Keratinocyte (primary cell): ENCODE results near the gene KCNT2.

ENCODE experiments used
- EZH2 ChIP-seq: IDR thresholded peaks from one replicate; pipeline ENCODE4 v1.6.1; 2012; ENCODE audit warnings: inconsistent platforms, mild to moderate bottlenecking, low read length, moderate library complexity
- TF ChIP-seq, protein P1 (sequence below), 3 experiments: IDR thresholded peaks in 1 of 3; conservative IDR thresholded peaks in 1 of 3; optimal IDR thresholded peaks in 1 of 3; 2 replicates in 2 of 3; 3 replicates in 1 of 3; pipeline versions ENCODE3 to v1.5.1; 2011; ENCODE audit warnings: low read length in 3 of 3, mild to moderate bottlenecking in 3 of 3, moderate library complexity in 2 of 3, control low read depth in 1 of 3, inconsistent platforms in 1 of 3; ENCODE audit not compliant: insufficient read depth in 2 of 3; ENCODE audit errors: extremely low read depth in 1 of 3

- TF ChIP-seq EZH2: no peak
- TF ChIP-seq, protein P1, sequence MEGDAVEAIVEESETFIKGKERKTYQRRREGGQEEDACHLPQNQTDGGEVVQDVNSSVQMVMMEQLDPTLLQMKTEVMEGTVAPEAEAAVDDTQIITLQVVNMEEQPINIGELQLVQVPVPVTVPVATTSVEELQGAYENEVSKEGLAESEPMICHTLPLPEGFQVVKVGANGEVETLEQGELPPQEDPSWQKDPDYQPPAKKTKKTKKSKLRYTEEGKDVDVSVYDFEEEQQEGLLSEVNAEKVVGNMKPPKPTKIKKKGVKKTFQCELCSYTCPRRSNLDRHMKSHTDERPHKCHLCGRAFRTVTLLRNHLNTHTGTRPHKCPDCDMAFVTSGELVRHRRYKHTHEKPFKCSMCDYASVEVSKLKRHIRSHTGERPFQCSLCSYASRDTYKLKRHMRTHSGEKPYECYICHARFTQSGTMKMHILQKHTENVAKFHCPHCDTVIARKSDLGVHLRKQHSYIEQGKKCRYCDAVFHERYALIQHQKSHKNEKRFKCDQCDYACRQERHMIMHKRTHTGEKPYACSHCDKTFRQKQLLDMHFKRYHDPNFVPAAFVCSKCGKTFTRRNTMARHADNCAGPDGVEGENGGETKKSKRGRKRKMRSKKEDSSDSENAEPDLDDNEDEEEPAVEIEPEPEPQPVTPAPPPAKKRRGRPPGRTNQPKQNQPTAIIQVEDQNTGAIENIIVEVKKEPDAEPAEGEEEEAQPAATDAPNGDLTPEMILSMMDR (optimal IDR thresholded peaks at IDR 0.05 in 1 of 3, IDR thresholded peaks at IDR 0.05 in 1 of 3, conservative IDR thresholded peaks at IDR 0.05 in 1 of 3; ENCODE audit: extremely low read depth in 1 of 3, insufficient read depth in 2 of 3, low read length in 3 of 3): no peak
Observed at GRCh38 chr1:196410768-196411167, 197.5 kb downstream of the KCNT2 start.
